ENCODE measurements around the gene ATP2B1.

ATP2B1 gene

DNA sequence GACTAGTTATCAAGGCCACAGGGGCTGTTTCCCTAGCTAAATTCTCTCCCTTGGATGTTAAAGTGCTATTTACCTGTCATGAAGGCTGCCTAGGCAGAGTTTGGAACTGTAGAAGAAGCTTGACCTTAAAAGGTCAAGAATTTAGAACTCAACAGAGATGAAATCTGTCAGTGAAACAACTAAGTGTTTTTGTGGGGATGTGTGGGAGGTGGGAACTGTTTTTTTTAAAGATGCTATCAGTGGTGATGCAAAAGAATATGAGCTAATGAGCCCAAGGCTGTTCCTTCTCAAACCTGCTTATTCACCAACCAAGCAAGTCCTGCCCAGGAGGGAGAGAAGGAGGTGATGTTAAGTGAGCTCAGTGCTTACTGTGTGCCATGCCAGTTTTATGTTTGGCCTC is 142.0 kb downstream of the ATP2B1 start:
- Histone ChIP-seq H3K36me3 (ENCODE audit: insufficient read depth, low read length) (no peaks in the 10 kb centered on the region), H4K20me1 (ENCODE audit: insufficient read depth, low read length, poor library complexity, severe bottlenecking) (no peaks in the 10 kb centered on the region), H3K9me2 (replicated peaks; ENCODE audit: low read depth, low read length) (no peaks in the 10 kb centered on the region), H3K4me3 (ENCODE audit: low read length, poor library complexity, severe bottlenecking) (no peak overlapping the region), H3K4me1 (ENCODE audit: insufficient read depth, low read length, poor library complexity, severe bottlenecking) (no peaks in the 10 kb centered on the region), H3F3A (ENCODE audit: low read depth) (no peaks in the 10 kb centered on the region), H3K9me3 (ENCODE audit: insufficient read depth, low read depth, low read length) (no peaks in the 10 kb centered on the region), H2AFZ (ENCODE audit: low read length) (no peak overlapping the region), H3K27me3 (ENCODE audit: insufficient read depth, low read length, poor library complexity, severe bottlenecking) (no peaks in the 10 kb centered on the region), H3K4me2 (ENCODE audit: low read depth, low read length, poor library complexity, severe bottlenecking) (no peak overlapping the region), H3K79me2 (ENCODE audit: insufficient read depth, low read length) (no peaks in the 10 kb centered on the region), H3K9ac (ENCODE audit: low read depth, low read length, poor library complexity, severe bottlenecking) (no peak overlapping the region)
- TF ChIP-seq, protein P1, sequence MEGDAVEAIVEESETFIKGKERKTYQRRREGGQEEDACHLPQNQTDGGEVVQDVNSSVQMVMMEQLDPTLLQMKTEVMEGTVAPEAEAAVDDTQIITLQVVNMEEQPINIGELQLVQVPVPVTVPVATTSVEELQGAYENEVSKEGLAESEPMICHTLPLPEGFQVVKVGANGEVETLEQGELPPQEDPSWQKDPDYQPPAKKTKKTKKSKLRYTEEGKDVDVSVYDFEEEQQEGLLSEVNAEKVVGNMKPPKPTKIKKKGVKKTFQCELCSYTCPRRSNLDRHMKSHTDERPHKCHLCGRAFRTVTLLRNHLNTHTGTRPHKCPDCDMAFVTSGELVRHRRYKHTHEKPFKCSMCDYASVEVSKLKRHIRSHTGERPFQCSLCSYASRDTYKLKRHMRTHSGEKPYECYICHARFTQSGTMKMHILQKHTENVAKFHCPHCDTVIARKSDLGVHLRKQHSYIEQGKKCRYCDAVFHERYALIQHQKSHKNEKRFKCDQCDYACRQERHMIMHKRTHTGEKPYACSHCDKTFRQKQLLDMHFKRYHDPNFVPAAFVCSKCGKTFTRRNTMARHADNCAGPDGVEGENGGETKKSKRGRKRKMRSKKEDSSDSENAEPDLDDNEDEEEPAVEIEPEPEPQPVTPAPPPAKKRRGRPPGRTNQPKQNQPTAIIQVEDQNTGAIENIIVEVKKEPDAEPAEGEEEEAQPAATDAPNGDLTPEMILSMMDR (conservative IDR thresholded peaks at IDR 0.05; ENCODE audit: low read length), result no peak
- no peak for TF ChIP-seq EZH2phosphoT487 (IDR thresholded peaks at IDR 0.05; ENCODE audit: borderline replicate concordance)

DNA sequence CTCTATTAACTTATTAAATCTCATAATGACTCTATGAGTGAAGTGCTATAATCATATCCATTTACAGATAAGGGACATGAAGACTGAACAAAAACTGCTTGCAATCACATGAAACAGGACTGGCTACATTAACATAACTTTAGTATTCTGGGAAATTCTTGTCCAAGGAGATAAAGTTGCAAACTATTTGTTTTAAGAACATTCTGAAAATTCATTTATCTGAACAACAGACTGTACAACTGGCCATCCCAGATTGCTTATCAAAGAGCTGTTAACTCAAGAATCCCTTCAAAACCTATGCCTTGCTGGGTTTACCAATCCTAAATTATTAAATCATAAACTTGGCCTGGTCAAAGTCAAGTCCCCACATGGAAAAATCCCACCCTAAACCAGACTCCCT is 143.6 kb downstream of the ATP2B1 start:
- H3K9ac ChIP-seq (ENCODE audit: low read depth, low read length, poor library complexity, severe bottlenecking), result no peak overlapping the region
- no peaks in the 10 kb centered on the region for H3K27me3 ChIP-seq (ENCODE audit: insufficient read depth, low read length, poor library complexity, severe bottlenecking)
- H3K9me2 ChIP-seq (replicated peaks; ENCODE audit: low read depth, low read length), result no peaks in the 10 kb centered on the region
- H3F3A ChIP-seq (ENCODE audit: low read depth), result no peaks in the 10 kb centered on the region
- no peaks in the 10 kb centered on the region for H3K79me2 ChIP-seq (ENCODE audit: insufficient read depth, low read length)
- H3K36me3 ChIP-seq (ENCODE audit: insufficient read depth, low read length), result no peaks in the 10 kb centered on the region
- no peaks in the 10 kb centered on the region for H3K9me3 ChIP-seq (ENCODE audit: insufficient read depth, low read depth, low read length)
- no peak overlapping the region for H2AFZ ChIP-seq (ENCODE audit: low read length)
- no peaks in the 10 kb centered on the region for H4K20me1 ChIP-seq (ENCODE audit: insufficient read depth, low read length, poor library complexity, severe bottlenecking)
- no peak overlapping the region for H3K4me3 ChIP-seq (ENCODE audit: low read length, poor library complexity, severe bottlenecking)
- H3K4me2 ChIP-seq (ENCODE audit: low read depth, low read length, poor library complexity, severe bottlenecking), result no peak overlapping the region
- TF ChIP-seq, protein P1 (conservative IDR thresholded peaks at IDR 0.05; ENCODE audit: low read length), result no peak
- TF ChIP-seq EZH2phosphoT487 (IDR thresholded peaks at IDR 0.05; ENCODE audit: borderline replicate concordance), result no peak
- H3K4me1 ChIP-seq (ENCODE audit: insufficient read depth, low read length, poor library complexity, severe bottlenecking), result no peaks in the 10 kb centered on the region

DNA sequence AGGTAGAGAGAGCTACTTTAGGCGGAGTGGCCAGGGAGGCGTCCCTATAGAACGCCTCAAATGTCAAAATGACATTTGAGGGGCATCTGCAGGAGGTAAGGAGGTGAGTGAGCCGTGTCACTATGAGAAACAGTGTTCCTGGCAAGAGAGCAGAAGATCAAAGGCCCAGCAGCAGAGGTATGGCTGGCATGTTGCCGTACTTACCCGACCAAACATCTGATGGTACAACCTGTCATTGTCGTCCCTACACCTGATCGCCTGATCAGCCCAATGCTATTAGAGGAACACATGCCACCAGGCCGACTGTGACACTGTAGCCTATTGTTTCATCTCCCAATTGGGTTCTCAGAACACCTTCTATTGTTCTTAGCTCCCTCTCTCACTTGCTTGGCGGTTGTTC is 148.9 kb downstream of the ATP2B1 start:
- Histone ChIP-seq H4K20me1 (ENCODE audit: insufficient read depth, low read length, poor library complexity, severe bottlenecking) (no peaks in the 10 kb centered on the region), H3K9me2 (replicated peaks; ENCODE audit: low read depth, low read length) (no peaks in the 10 kb centered on the region), H3K4me3 (ENCODE audit: low read length, poor library complexity, severe bottlenecking) (no peak overlapping the region), H3K9ac (ENCODE audit: low read depth, low read length, poor library complexity, severe bottlenecking) (no peak overlapping the region), H3K4me2 (ENCODE audit: low read depth, low read length, poor library complexity, severe bottlenecking) (no peak overlapping the region), H2AFZ (ENCODE audit: low read length) (no peak overlapping the region), H3K79me2 (ENCODE audit: insufficient read depth, low read length) (no peaks in the 10 kb centered on the region), H3K9me3 (ENCODE audit: insufficient read depth, low read depth, low read length) (no peaks in the 10 kb centered on the region), H3K36me3 (ENCODE audit: insufficient read depth, low read length) (no peaks in the 10 kb centered on the region), H3F3A (ENCODE audit: low read depth) (no peaks in the 10 kb centered on the region), H3K27me3 (ENCODE audit: insufficient read depth, low read length, poor library complexity, severe bottlenecking) (no peaks in the 10 kb centered on the region), H3K4me1 (ENCODE audit: insufficient read depth, low read length, poor library complexity, severe bottlenecking) (no peaks in the 10 kb centered on the region)
- TF ChIP-seq, protein P1 (conservative IDR thresholded peaks at IDR 0.05; ENCODE audit: low read length), result no peak
- TF ChIP-seq EZH2phosphoT487 (IDR thresholded peaks at IDR 0.05; ENCODE audit: borderline replicate concordance), result no peak
